Measurements from ENCODE around the gene TTLL4. TPM values are rescaled to one million over a fixed set of nuclear protein-coding genes. Genes with fewer than 3 reads are reported as not detected.

Gene TTLL4
- total and polyA plus RNA-seq, 2 experiments from 2014 or later: 53.5 to 77.8 TPM

DNA sequence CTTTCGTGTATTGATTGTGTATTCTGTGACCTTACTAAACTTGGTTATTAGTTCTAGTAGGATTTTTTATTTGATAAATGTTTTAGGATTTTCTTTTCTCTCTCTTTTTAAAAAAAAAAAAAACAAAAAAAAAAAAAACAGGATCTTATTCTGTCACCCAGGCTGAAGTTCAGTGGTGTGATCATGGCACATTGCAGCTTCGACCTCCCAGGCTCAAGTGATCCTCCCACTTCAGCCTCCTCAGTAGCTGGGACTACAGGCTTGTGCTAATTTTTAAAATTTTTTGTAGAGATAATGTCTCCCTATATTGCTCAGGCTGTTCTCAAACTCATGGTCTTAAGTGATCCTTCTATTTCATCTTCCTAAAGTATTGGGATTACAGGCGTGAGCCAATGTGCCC, 19.0 kb downstream of the TTLL4 start:
- peaks cover 3% of the 10 kb centered on the region for H3K27me3 Mint-ChIP-seq (ENCODE audit: insufficient read depth, low read depth, poor library complexity)
- H3K27me3 ChIP-seq (ENCODE audit: insufficient read depth): no peaks in the 10 kb centered on the region
- TF ChIP-seq REST (IDR thresholded peaks at IDR 0.05; ENCODE audit: unreplicated experiment) (no peak), EZH2phosphoT487 (IDR thresholded peaks at IDR 0.05; ENCODE audit: unreplicated experiment) (no peak), EZH2 (IDR thresholded peaks at IDR 0.05; ENCODE audit: low read depth, unreplicated experiment) (no peak), JUNB (IDR thresholded peaks at IDR 0.05; ENCODE audit: unreplicated experiment) (no peak), STAT1 (IDR thresholded peaks at IDR 0.05; ENCODE audit: unreplicated experiment) (no peak), POLR2AphosphoS5 (IDR thresholded peaks at IDR 0.05; ENCODE audit: low read depth) (no peak), NANOG (IDR thresholded peaks at IDR 0.05; ENCODE audit: borderline replicate concordance) (no peak), ZNF331 (CRISPR knock-in tag; IDR thresholded peaks at IDR 0.05; ENCODE audit: low read depth) (no peak)
- TF ChIP-seq, protein P1, sequence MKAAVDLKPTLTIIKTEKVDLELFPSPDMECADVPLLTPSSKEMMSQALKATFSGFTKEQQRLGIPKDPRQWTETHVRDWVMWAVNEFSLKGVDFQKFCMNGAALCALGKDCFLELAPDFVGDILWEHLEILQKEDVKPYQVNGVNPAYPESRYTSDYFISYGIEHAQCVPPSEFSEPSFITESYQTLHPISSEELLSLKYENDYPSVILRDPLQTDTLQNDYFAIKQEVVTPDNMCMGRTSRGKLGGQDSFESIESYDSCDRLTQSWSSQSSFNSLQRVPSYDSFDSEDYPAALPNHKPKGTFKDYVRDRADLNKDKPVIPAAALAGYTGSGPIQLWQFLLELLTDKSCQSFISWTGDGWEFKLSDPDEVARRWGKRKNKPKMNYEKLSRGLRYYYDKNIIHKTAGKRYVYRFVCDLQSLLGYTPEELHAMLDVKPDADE (IDR thresholded peaks at IDR 0.05): no peak
- peaks cover 34% of the 10 kb centered on the region for H3K9me3 Mint-ChIP-seq
- DNase-seq (ENCODE audit: low spot score) (no peak), ATAC-seq (no peak)
- H3K4me1 Mint-ChIP-seq: peaks cover 30% of the 10 kb centered on the region
- peaks cover 51% of the 10 kb centered on the region for H3K36me3 Mint-ChIP-seq (ENCODE audit: low read depth)
- no peak overlapping the region for H3K4me2 ChIP-seq
- no peaks in the 10 kb centered on the region for H3F3A ChIP-seq (replicated peaks; ENCODE audit: low read depth)
- H3K27ac Mint-ChIP-seq: no peak overlapping the region
- H3K9me2 ChIP-seq (ENCODE audit: insufficient read depth): no peaks in the 10 kb centered on the region
- no peak overlapping the region for H3K27ac ChIP-seq (ENCODE audit: low read depth)
- H3K4me3 Mint-ChIP-seq: no peak overlapping the region
- H4K20me1 ChIP-seq (replicated peaks; ENCODE audit: insufficient read depth): peaks cover 18% of the 10 kb centered on the region
- H3K4me1 ChIP-seq (ENCODE audit: insufficient read depth): peaks cover 21% of the 10 kb centered on the region
- H2AFZ ChIP-seq: no peak overlapping the region
- H3K79me2 ChIP-seq (replicated peaks; ENCODE audit: insufficient read depth): peaks cover 84% of the 10 kb centered on the region
- H3K36me3 ChIP-seq (ENCODE audit: insufficient read depth): peaks cover 12% of the 10 kb centered on the region
- H3K4me3 ChIP-seq: no peak overlapping the region

DNA sequence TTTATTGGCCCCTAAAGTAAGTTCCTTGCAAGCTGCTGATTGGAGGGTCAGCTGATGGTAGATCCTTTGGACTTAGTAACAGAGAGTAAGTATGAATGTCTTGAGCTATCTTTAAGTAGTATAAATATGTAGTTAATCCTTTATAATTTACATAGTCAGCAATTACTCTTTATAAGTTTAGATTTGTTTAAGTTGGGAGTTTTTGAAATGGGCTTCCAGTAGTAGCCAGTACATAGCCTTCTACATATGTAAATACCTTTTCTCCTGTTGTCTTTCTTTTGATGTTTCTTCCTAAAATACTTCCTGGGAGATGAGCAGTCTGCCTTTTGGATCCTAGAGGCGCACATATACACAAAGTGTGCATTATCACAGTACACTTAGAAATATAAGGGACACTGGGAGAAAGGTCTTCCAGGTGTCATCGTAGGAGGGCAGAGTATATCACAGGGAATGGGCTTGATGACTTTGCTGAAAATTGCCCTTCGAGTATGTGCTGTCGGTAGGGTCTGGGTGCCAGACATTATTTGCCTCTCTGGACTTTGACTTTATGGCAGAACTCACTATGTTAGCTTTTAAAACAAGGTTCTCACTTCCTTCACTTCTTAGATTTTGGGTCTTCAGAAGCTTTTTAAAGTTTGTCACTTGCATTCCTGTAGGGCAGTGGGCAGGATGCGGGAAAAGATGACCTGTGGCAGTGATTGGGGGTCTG, 21.6 kb downstream of the TTLL4 start:
- Histone ChIP-seq H2AFZ (no peak overlapping the region), H4K20me1 (replicated peaks; ENCODE audit: insufficient read depth) (peaks cover 24% of the 10 kb centered on the region), H3K4me2 (peak overlapping the region; percentile 3), H3K36me3 (ENCODE audit: insufficient read depth) (peaks cover 4% of the 10 kb centered on the region; the same call in 1 of the 2 replicates), H3K27ac (ENCODE audit: low read depth) (peak overlapping the region; percentile 71), H3K79me2 (replicated peaks; ENCODE audit: insufficient read depth) (peaks cover 78% of the 10 kb centered on the region), H3F3A (replicated peaks; ENCODE audit: low read depth) (no peaks in the 10 kb centered on the region), H3K27me3 (ENCODE audit: insufficient read depth) (no peaks in the 10 kb centered on the region), H3K9me2 (ENCODE audit: insufficient read depth) (no peaks in the 10 kb centered on the region), H3K4me1 (ENCODE audit: insufficient read depth) (peaks cover 21% of the 10 kb centered on the region), H3K4me3 (no peak overlapping the region)
- H3K27me3 Mint-ChIP-seq (ENCODE audit: insufficient read depth, low read depth, poor library complexity): peaks cover 3% of the 10 kb centered on the region
- DNase-seq (ENCODE audit: low spot score) (no peak), ATAC-seq (no peak)
- H3K4me3 Mint-ChIP-seq: 0 out of 3 replicates have a peak overlapping the region, but pooled peaks have one; percentile 5
- peaks cover 32% of the 10 kb centered on the region for H3K4me1 Mint-ChIP-seq
- peak overlapping the region; percentile 91 for H3K27ac Mint-ChIP-seq
- no peak for TF ChIP-seq NANOG (IDR thresholded peaks at IDR 0.05; ENCODE audit: borderline replicate concordance)
- peaks cover 29% of the 10 kb centered on the region for H3K36me3 Mint-ChIP-seq (ENCODE audit: low read depth)
- H3K9me3 Mint-ChIP-seq: peaks cover 13% of the 10 kb centered on the region

Data from GM23338 (cell line).